GM18520 (cell line): ENCODE results near the gene SAMD1.
"Not testable (repeated sequence)": the region's sequence is repeated elsewhere in the genome, so short reads cannot be mapped to it uniquely, and the experiment has no call there.

Source experiments
- ATAC-seq: cut with Tn5 transposase; IDR thresholded peaks from one replicate; pipeline ENCODE4 v1.9.1; 2021; ENCODE audit not compliant: unreplicated experiment

SAMD1 gene

DNA sequence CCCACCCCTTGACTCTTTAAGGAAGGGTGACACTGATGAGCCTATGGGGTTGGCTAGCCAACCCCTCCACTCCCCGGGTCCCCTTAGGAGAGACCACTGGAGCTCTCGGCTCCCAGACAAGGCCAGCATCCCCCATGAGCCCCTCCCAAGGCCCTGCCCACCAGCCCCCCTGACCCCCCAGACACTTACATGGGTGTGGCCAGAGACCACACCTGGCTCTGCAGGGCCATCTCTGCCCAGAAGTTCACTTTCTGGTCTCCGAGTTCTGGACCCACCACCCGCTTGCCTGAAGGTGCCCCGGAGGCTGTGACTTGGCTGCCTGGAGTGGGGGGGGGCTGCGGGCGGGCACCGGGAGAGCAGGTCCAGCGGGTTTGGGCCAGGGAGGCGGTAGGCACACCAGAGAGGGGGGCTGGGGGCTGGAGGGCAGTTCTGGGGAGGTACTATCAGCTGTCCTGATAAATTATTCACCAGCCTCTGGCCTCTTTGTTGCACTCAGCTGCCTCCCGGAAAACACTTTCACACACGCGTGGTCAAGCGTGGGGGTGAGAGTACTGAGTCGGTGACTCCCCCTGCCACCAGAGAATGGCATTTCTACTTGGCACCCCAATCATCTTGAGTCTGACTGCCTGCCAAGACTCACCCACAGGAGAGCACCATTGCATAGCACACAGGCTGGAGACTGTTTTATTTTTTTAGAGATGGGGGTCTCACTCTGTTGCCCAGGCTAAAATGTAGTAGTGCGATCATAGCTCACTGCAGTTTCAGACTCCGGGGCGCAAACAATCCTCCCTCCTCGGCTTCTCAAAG is 28.6 kb downstream of the SAMD1 start, which contains the start of gene PALM3:
Gene PALM3 (minus strand): TSS at position 326 of the 807 bp plus-strand sequence. CDS start 96 bp downstream, at position 230.
- ATAC-seq = no peak

- no peak for ATAC-seq
Observed at GRCh38 chr19:14061081-14061749, 29.3 kb downstream of the SAMD1 start.

DNA sequence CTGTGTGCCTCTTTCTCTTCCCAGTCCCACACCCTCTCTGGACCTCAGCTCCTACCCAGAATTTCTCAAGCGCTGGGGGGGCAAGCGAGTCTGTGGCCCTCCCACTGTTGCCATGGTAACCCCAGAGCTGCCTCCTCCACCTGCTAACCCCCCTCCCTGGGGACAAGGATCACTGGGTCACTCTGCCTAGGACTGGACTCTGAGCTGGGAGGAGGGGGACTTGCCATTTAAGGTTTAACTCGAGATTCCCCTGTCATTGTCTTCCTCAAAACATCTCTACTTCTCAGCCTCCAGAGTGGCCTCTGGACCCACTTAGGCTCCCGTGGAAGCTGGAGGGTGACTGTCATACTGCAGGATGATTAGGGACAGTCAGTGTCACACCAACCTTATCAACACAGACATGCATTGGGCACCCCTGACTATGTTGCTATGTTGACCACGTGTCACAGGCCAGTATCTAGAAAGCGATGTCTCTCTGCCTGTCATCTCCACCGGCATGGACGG is 30.8 kb downstream of the SAMD1 start:
- ATAC-seq = no peak

DNA sequence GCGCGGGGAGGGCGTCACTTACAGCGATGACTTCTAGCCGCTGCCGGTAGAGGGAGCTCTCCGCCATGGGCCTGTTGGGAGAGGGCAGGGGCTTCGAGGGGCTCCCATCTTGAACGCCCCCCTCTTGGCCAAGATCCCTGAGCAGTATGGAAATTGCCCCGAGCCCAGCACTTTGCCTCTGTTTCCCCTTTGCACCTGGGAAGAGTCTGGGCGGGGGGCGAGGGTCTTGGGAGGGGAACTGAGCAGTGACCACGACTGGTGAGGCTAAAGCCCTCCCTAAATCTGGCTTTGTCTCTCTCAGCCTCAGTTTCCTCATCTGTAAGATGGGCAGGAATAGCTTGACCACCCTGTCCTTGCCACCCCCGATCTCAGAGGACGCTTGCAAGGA is 31.5 kb downstream of the SAMD1 start:
- no peak for ATAC-seq

DNA sequence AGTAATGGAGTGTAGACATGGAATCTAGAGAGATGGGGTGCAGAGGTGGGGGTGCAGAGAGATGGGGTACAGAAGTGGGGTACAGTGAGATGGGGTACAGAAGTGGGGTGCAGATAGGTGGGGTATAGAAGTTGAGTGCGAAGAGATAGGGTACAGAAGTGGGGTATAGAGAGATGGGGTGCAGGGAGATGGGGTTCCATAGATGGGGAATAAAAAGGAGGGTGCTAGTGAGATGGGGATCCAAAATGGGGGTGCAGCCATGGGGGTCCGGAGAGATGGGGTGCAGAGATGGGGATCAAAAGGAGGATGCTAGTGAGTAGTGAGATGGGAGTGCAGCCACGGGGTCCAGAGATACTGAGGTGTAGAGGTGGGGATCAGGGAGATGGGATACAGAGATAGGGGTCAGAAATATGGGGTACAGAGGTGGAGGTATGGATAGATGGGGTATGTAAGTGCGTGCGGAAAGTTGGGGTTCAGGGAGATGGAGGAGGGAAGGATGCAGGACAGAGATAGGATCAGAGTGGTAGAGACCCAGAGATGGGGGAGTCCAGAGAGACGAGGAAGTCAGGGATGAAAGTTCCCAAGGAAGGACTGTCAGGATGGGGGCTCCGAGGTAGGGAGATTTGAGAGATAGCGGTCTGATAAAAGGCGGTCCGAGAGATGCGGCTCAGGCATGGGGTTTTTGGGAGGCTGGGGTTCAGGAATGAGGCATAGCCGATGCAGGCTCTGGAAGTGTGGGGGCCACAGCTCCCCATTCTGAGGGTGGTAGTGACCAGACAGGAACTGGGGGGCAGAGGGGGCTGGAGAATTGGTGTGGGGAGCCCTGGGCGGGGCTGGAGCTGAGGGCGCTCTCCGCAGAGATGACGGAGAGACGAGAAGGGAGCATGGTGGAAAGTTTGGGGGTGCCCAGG is 32.1 kb downstream of the SAMD1 start:
- ATAC-seq = no peak

DNA sequence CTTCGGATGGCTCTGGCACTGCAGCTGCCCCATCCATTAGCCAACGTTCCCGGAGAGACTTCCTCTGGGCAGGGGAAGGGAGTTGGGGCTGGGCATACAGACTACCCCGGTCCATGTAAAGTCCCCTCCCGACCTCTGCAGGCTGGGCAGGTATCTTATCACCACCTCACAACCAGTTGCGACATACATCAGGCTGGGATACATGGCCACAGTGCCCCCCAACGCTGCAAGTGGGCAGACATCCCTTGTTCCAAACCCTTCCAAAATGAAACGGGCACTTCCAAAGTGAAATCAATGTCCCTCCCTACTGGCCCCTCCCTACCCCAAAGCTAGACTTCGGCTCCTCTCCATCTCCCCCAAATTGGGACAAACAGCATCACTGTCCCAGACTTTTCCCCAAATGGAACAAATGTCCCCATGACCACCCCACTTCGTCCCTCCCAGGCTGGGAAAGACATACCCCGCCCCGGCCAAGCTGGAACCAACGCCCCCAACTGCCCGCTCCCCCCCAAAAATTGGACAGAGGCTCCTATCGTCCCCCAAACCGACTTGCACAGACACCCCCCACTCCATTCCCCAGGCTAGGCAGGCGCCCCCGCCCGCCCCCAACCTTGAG is 33.7 kb downstream of the SAMD1 start:
- no peak for ATAC-seq

DNA sequence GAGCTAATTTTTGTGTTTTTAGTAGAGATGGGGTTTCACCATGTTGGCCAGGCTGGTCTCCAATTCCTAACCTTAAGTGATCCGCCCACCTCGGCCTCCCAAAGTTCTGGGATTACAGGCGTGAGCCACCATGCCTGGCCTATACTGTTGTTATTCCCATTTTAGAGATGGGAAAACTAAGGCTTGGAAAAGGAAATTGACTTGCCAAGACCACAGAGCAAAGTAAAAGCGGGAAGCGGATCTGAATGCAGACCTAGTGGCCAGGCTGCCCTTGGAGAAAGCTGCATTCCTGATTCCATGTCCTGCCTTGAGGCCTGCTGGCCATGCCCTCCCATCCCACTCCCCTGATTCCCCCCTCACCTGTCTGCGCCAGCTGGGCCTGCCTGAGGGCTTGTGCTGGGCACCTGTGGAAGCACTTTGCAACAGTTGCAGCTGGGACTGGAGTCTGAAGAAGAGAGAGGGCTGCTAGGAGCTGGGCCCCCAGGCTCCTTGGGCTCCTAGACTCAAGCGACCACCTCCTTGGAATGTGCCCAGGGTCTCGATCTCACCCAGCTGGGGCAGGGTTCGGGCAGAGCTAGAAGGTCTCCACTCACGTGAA is 34.4 kb downstream of the SAMD1 start:
- no peak for ATAC-seq

DNA sequence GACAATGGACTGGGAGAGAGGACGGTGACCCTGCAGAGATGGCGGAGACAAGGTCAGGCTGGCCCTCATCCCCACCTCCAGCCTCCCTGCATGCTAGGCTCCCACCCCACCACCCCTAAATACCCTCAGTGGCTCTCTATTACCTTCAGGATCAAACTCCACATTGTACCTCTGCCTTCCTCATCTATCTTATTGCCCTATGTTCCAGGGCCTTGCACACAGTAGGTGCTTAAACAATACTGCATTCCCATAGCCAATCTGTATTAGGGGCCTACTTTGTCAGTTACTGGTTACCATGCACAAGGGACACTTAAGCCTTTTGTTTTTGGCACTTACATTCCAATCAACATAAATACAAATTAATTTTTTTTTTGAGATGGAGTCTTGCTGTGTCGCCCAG is 35.2 kb downstream of the SAMD1 start:
- ATAC-seq = no peak

DNA sequence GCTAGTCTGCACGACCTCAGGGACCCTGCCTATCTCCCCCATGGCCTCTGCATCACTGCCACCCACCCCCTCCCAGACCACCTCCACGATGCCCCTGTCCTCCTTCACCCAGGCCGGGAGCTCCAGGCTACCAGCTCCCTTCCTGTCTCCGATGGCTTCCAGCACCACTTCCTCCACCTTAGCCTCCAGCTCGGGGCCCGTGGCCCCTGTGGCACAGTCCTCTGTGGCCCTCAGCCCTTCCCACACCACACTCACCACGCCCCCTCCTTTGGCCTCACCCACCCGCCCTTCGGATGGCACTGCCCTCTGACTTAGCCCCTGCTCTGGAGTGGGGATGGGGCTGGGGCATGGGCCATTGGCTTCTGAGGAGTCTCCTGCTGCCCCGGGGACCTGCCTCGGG is 35.8 kb downstream of the SAMD1 start:
- ATAC-seq = no peak

- no peak for ATAC-seq
Observed at GRCh38 chr19:14054099-14054498, 36.5 kb downstream of the SAMD1 start.

- no peak for ATAC-seq
Observed at GRCh38 chr19:14053500-14053899, 37.1 kb downstream of the SAMD1 start.

DNA sequence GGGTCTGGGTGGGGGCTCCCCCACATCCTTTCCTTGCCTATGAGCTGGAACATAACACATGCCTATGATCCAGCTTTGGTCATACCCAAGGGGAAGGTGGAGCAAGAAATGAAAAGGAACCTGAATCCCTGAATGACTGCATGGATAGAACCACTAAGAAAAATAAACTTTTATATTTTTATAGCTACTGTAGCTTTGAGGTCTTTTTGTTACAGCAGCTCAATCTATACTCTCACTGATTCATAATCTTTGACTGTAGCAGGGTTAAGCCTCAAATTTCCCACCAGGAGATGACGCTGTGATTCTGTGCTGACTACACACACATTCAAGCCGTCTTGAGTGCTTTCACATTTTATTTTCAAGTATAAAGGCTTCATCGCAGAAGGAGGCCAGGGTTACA is 37.5 kb downstream of the SAMD1 start:
- no peak for ATAC-seq

GRCh38 chr19:14052470-14052869 is 38.1 kb downstream of the SAMD1 start:
- ATAC-seq = no peak

GRCh38 chr19:14051980-14052379 is 38.6 kb downstream of the SAMD1 start:
- no peak for ATAC-seq

DNA sequence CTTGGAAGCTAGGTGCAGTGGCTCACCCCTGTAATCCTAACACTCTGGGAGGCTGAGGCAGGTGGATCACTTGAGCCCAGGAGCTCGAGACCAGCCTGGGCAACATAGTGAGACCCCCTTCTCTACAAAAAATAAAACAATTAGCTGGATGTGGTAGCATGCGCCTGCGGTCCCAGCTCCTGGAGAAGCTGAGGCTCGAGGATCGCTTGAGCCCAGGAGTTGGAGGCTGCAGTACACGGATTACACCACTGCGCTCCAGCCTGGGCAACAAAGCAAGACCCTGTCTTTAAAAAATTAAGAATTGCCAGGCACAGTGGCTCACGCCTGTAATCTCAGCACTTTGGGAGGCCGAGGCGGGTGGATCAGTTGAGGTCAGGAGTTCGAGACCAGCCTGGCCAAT is 39.6 kb downstream of the SAMD1 start:
- ATAC-seq = not testable (repeated sequence)

- ATAC-seq = no peak
Observed at GRCh38 chr19:14050512-14050911, 40.0 kb downstream of the SAMD1 start.

GRCh38 chr19:14048443-14049153 is 42.0 kb downstream of the SAMD1 start:
- ATAC-seq = no peak

DNA sequence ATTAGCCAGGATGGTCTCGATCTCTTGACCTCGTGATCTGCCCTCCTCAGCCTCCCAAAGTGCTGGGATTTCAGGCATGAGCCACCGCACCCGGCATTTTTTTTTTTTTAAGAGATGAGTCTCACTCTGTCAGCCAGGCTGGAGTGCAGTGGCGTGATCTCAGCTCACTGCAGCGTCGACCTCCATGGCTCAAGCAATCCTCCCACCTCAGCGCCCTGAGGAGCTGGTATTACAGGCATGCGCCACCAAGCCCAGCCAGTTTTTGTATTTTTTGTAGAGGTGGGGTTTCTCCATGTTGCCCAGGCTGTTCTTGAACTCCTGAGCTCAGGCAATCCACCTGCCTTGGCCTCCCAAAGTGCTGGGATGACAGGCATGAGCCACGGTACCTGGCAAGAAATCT is 42.7 kb downstream of the SAMD1 start:
- ATAC-seq = not testable (repeated sequence)

GRCh38 chr19:14042659-14043608 is 47.6 kb downstream of the SAMD1 start:
- ATAC-seq = not testable (repeated sequence)
